K562 (cell line): ENCODE measurements around the gene MCAT. TPM values are rescaled to one million over a fixed set of nuclear protein-coding genes. Genes with fewer than 3 reads are reported as not detected.

Experiments
- ATAC-seq: fragments of 200-7000 bp; cut with Tn5 transposase; 3 replicates; pipeline ENCODE4 v1.9.1; 2020; ENCODE audit warnings: moderate library complexity
- BruUV-seq: library from RNA; stranded (reverse); fragments of 400-500 nt; replicated peaks from 2 replicates; lab custom pipeline; 2021; lab: Mats Ljungman, UMichigan
- CTCF ChIA-PET: fragments of 300-600 bp; formaldehyde crosslinking; extraction: SDS; loops from one replicate; lab custom pipeline; 2021; ENCODE audit warnings: low intra/inter-chr PET ratio; lab: Yijun Ruan, JAX
- POLR2A ChIA-PET: fragments of 300-600, 350-650 bp; sonication (Branson Sonifier 250); formaldehyde crosslinking; extraction: SDS; loops from one replicate; lab custom pipeline; 2021; ENCODE audit warnings: antibody characterized with exemption, inconsistent platforms; lab: Yijun Ruan, JAX
- DNase-seq, 4 experiments: peaks; one replicate each; pipeline versions ENCODE4 v3.0.0 to v3.0.0-alpha.2; 2011 to 2018; ENCODE audit warnings: low spot score in 3 of 4, mixed read lengths in 3 of 4; ENCODE audit errors: extremely low read depth in 1 of 4
- FAIRE-seq: peaks from 2 replicates; lab custom pipeline; 2011; peaks lifted over from hg19 to GRCh38; lab: Jason Lieb, UNC
- H2AFZ ChIP-seq: 2 replicates; pipeline ENCODE4 v1.6.0; 2011; ENCODE audit warnings: low read depth, low read length, control low read depth, inconsistent platforms
- H3K27ac ChIP-seq: fragments of 200-600 bp; 3 replicates; pipeline ENCODE4 v1.8.0; 2011; ENCODE audit warnings: low read depth, mild to moderate bottlenecking, control low read depth, inconsistent platforms, low read length, moderate library complexity, mixed read lengths; ENCODE audit errors: extremely low read depth
- H3K27me3 ChIP-seq, 2 experiments: fragments of 300-600 bp in 1 of 2; 2 replicates in 1 of 2; 3 replicates in 1 of 2; pipeline versions ENCODE4 v1.6.0 to v1.8.0; 2011; ENCODE audit warnings: inconsistent platforms in 2 of 2, low read length in 2 of 2, mild to moderate bottlenecking in 1 of 2, mixed read lengths in 1 of 2, moderate library complexity in 1 of 2; ENCODE audit not compliant: control insufficient read depth in 2 of 2, insufficient read depth in 2 of 2
- H3K36me3 ChIP-seq: fragments of 300-600 bp; 3 replicates; pipeline ENCODE4 v1.8.0; 2011; ENCODE audit warnings: mild to moderate bottlenecking, low read length, inconsistent platforms; ENCODE audit not compliant: control insufficient read depth, insufficient read depth
- H3K4me1 ChIP-seq, 2 experiments: fragments of 200-600 bp in 1 of 2; replicated peaks in 1 of 2; 2 replicates in 1 of 2; 3 replicates in 1 of 2; pipeline versions ENCODE4 v1.5.1 to v1.8.0; 2011; ENCODE audit warnings: inconsistent platforms in 2 of 2, low read length in 2 of 2, mild to moderate bottlenecking in 1 of 2, mixed read lengths in 1 of 2, moderate library complexity in 1 of 2; ENCODE audit not compliant: control insufficient read depth in 2 of 2, insufficient read depth in 2 of 2
- H3K4me2 ChIP-seq: 2 replicates; pipeline ENCODE4 v1.6.1; 2011; ENCODE audit warnings: low read length, control low read depth, inconsistent platforms, mixed read lengths; ENCODE audit not compliant: insufficient read depth
- H3K4me3 ChIP-seq: fragments of 200-600 bp; sonication (generic), shearing (Covaris generic); 2 replicates; pipeline ENCODE4 v1.5.1; 2016; ENCODE audit warnings: control low read depth, inconsistent platforms
- H3K79me2 ChIP-seq: fragments of 200-600 bp; 3 replicates; pipeline ENCODE4 v1.8.0; 2011; ENCODE audit warnings: low read length, inconsistent platforms; ENCODE audit not compliant: control insufficient read depth, insufficient read depth
- H3K9ac ChIP-seq, 2 experiments: 2 replicates each; pipeline versions ENCODE4 v1.6.0 to v1.6.1; 2011; ENCODE audit warnings: low read depth in 2 of 2, low read length in 2 of 2, control low read depth in 1 of 2, inconsistent platforms in 1 of 2, mild to moderate bottlenecking in 1 of 2, mixed read lengths in 1 of 2; ENCODE audit not compliant: insufficient read depth in 1 of 2
- H3K9me1 ChIP-seq: one replicate; pipeline ENCODE4 v1.6.0; 2011; ENCODE audit warnings: inconsistent platforms, mild to moderate bottlenecking, low read length, moderate library complexity; ENCODE audit not compliant: control insufficient read depth, insufficient read depth
- H3K9me3 ChIP-seq: replicated peaks from 2 replicates; pipeline ENCODE4 v1.5.1; 2011; ENCODE audit warnings: low read depth, low read length, inconsistent platforms; ENCODE audit not compliant: control insufficient read depth, insufficient read depth
- H4K20me1 ChIP-seq: replicated peaks from 2 replicates; pipeline ENCODE4 v1.6.1; 2011; ENCODE audit warnings: low read length, inconsistent platforms, mixed read lengths; ENCODE audit not compliant: control insufficient read depth, insufficient read depth
- C11orf30 ChIP-seq: fragments of 450-650 bp; IDR thresholded peaks from 2 replicates; pipeline ENCODE4 v1.6.1; 2016; ENCODE audit warnings: low read depth, mild to moderate bottlenecking
- CBX2 ChIP-seq: fragments of 200-600 bp; sonication (generic); IDR thresholded peaks from one replicate; pipeline ENCODE4 v1.6.1; 2012; ENCODE audit warnings: mild to moderate bottlenecking, low read length, inconsistent platforms; ENCODE audit not compliant: insufficient read depth, poor library complexity, severe bottlenecking
- CHD4 ChIP-seq: fragments of 200-600 bp; sonication (generic); IDR thresholded peaks from 3 replicates; pipeline ENCODE4 v1.6.1; 2012; ENCODE audit warnings: low read depth, mild to moderate bottlenecking, mixed read lengths, low read length, inconsistent platforms; ENCODE audit not compliant: insufficient read depth, insufficient replicate concordance, poor library complexity, severe bottlenecking
- ESRRB ChIP-seq: fragments of 250-450 bp; sonication (Bioruptor Pico); IDR thresholded peaks from 2 replicates; pipeline ENCODE4 v1.5.0; 2020; ENCODE audit warnings: mild to moderate bottlenecking, moderate library complexity, borderline replicate concordance
- EWSR1 ChIP-seq: fragments of 450-650 bp; IDR thresholded peaks from 2 replicates; pipeline ENCODE4 v1.6.1; 2018; ENCODE audit warnings: borderline replicate concordance, mild to moderate bottlenecking, low read depth, moderate library complexity; ENCODE audit not compliant: partially characterized antibody
- EZH2 ChIP-seq: IDR thresholded peaks from 2 replicates; pipeline ENCODE4 v1.6.1; 2012; ENCODE audit warnings: low read depth, mild to moderate bottlenecking, inconsistent platforms, low read length, borderline replicate concordance
- KHSRP ChIP-seq: fragments of 450-650 bp; IDR thresholded peaks from 2 replicates; pipeline ENCODE4 v1.6.1; 2017
- KLF13 ChIP-seq: fragments of 450-650 bp; IDR thresholded peaks from 2 replicates; pipeline ENCODE4 v1.6.1; 2016; ENCODE audit warnings: missing genetic modification characterization, low read depth, mild to moderate bottlenecking, missing compliant biosample characterization, moderate library complexity, borderline replicate concordance
- NFRKB ChIP-seq: fragments of 450-650 bp; IDR thresholded peaks from 2 replicates; pipeline ENCODE4 v1.6.1; 2016; ENCODE audit warnings: low read depth
- PHB2 ChIP-seq: fragments of 450-650 bp; IDR thresholded peaks from 2 replicates; pipeline ENCODE4 v1.6.1; 2017; ENCODE audit warnings: low read depth
- RAD21 ChIP-seq, 2 experiments: fragments of 250-450 bp in 1 of 2; fragments of 450-650 bp in 1 of 2; sonication (Bioruptor Pico) in 1 of 2; formaldehyde crosslinking in 1 of 2; IDR thresholded peaks in 1 of 2; conservative IDR thresholded peaks in 1 of 2; 2 replicates each; pipeline versions ENCODE4 v1.4.0 to v1.8.0; 2020 to 2022; ENCODE audit warnings: mild to moderate bottlenecking in 2 of 2, moderate library complexity in 1 of 2
- RUNX1 ChIP-seq: sonication (generic); IDR thresholded peaks from 2 replicates; pipeline ENCODE4 v1.6.1; 2016; ENCODE audit warnings: antibody characterized with exemption, low read depth
- TRIM28 ChIP-seq: fragments of 450-650 bp; IDR thresholded peaks from 2 replicates; pipeline ENCODE4 v1.6.1; 2017
- ZNF133 ChIP-seq: fragments of 250-450 bp; sonication (Bioruptor Pico); IDR thresholded peaks from 2 replicates; pipeline ENCODE4 v1.4.0; 2020; ENCODE audit warnings: mild to moderate bottlenecking
- WGBS: fragments of 100-300 bp; shearing (Covaris generic); methylation state at CpG from one replicate; pipeline ENCODE4 v1.1.6; 2016; ENCODE audit warnings: low coverage, mixed read lengths; ENCODE audit not compliant: insufficient coverage; ENCODE audit errors: missing lambda C conversion rate; 5-methylcytosine and 5-hydroxymethylcytosine counted together
- in situ Hi-C: fragments of 300-500 bp; cut with MboI; formaldehyde crosslinking; loops from 4 replicates; pipeline ENCODE4 v1.15.0; 2018; ENCODE audit warnings: inconsistent platforms, mixed read lengths
- intact Hi-C: fragments of 100-400 bp; cut with micrococcal nuclease; formaldehyde crosslinking; loops from 2 replicates; pipeline ENCODE4 v1.14.2; 2022
- polyA plus RNA-seq, 8 experiments: library from polyadenylated mRNA; depleted of rRNA in 4 of 8; stranded (reverse) in 5 of 8; unstranded in 3 of 8; fragments of >200 nt; fragmentation: Nextera tagmentation in 2 of 8; fragmentation: Illumina TruSeq in 1 of 8; extraction: Ambion mirVana in 2 of 8; extraction: Trizol in 1 of 8; gene quantifications; 2 replicates each; pipeline versions ENCODE4 v1.2.1 to v1.2.3, GENCODE V29; 2011 to 2014; ENCODE audit warnings: inconsistent platforms in 1 of 8, missing spikeins in 1 of 8
- total RNA-seq, 7 experiments: library from RNA; depleted of rRNA in 6 of 7; stranded (reverse); fragments of >200 nt in 6 of 7; fragmentation: Illumina TruSeq in 2 of 7; extraction: Trizol in 2 of 7; gene quantifications; 2 replicates each; pipeline versions ENCODE4 v1.2.1 to v1.2.3, GENCODE V29; 2011 to 2021; ENCODE audit warnings: low replicate concordance in 1 of 7
- TF ChIP-seq, protein P1 (sequence below): sonication (generic); formaldehyde crosslinking; IDR thresholded peaks from 2 replicates; pipeline ENCODE4 v1.9.0; 2022; ENCODE audit warnings: mild to moderate bottlenecking, missing genetic modification reagents
- TF ChIP-seq, protein P2 (sequence below): fragments of 250-450 bp; sonication (Bioruptor Pico); IDR thresholded peaks from 2 replicates; pipeline ENCODE4 v1.8.0; 2021; ENCODE audit warnings: moderate library complexity, mild to moderate bottlenecking, inconsistent platforms
- TF ChIP-seq, protein P3 (sequence below): fragments of 450-650 bp; IDR thresholded peaks from 2 replicates; pipeline ENCODE4 v1.6.1; 2016; ENCODE audit warnings: antibody characterized with exemption

Gene MCAT
- total and polyA plus RNA-seq, 9 of the 15 experiments (the other 6 are each of a cell fraction or from before 2014, with no cell fraction given), result 3.3 to 27.8 (median 13.9) TPM

DNA sequence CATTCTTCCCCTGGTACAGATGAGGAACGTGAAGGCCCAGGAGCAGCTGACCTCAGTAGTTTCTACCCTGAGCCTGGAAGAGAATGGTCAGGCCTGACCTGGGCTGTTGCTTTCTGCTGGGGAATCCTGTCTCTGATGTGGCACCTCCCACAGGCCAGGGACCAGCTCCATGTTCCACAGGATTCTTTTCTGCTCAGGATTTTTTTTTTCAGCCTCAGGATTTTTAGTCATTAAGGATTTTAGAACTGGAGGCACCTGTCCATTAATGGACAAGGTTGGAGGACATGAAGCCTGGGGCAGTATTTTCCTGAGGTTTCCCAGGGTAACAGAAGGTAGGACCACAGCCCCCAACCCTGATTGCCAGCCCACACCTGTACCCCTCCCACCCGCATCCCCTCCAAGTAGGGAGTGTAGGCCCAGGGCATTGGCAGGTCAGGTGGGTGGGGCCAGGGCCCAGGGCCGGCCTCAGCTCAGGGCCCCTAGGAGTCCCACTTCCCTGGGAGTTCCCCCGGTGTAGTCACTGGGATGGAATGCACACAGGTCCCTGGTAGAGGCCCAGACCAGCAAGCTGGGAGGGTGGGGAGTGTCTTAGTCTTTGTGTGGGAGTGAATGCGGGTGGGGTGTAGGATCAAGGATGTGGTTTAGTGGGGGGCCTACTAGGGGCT, 16.6 kb downstream of the MCAT start:
- in situ Hi-C loops (no loop called here), intact Hi-C loops (no loop called here)
- Histone ChIP-seq H3K9ac (0 out of 4 replicates have a peak overlapping the region, but pooled peaks of 1 of the 2 experiments have one; percentile 40), H2AFZ (no peak overlapping the region), H4K20me1 (no peaks in the 10 kb centered on the region), H3K27me3 (no peaks in the 10 kb centered on the region), H3K4me2 (no peak overlapping the region), H3K9me1 (no peaks in the 10 kb centered on the region), H3K27ac (no peak overlapping the region), H3K4me3 (no peak overlapping the region), H3K79me2 (no peaks in the 10 kb centered on the region), H3K9me3 (no peaks in the 10 kb centered on the region), H3K36me3 (no peaks in the 10 kb centered on the region; the same call in 2 of the 3 replicates), H3K4me1 (peaks cover 8 to 41% of the 10 kb centered on the region in 2 experiments; a peak in 4 of 5 replicates)
- 50% methylated on average over 2 of the region's 5 CpGs for WGBS
- ChIA-PET POLR2A (interaction anchor here (1.1 kb wide), 1 partner anchor 11 kb away, joined by 3 read pairs; no protein-coding TSS in a partner anchor), CTCF (no interaction called here)
- DNase-seq (peak; percentile 21 to 64 (median 46)), FAIRE-seq (no peak), ATAC-seq (peak; percentile 45; the same call in 2 of the 3 replicates)
- TF ChIP-seq EWSR1, result no peak
- TF ChIP-seq, protein P1, sequence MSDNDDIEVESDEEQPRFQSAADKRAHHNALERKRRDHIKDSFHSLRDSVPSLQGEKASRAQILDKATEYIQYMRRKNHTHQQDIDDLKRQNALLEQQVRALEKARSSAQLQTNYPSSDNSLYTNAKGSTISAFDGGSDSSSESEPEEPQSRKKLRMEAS (CRISPR knock-in tag), result no peak
- no peak for TF ChIP-seq KHSRP
- TF ChIP-seq RUNX1, result no peak
- no peak for TF ChIP-seq ESRRB (CRISPR knock-in tag)
- TF ChIP-seq C11orf30, result no peak
- TF ChIP-seq TRIM28, result no peak
- no peak for TF ChIP-seq CBX2
- no peak for TF ChIP-seq CHD4
- no peak for TF ChIP-seq EZH2
- TF ChIP-seq RAD21 (CRISPR knock-in tag; conservative IDR thresholded peaks at IDR 0.05 in 1 of 2, IDR thresholded peaks at IDR 0.05 in 1 of 2), result no peak
- TF ChIP-seq NFRKB, result no peak
- TF ChIP-seq PHB2, result no peak
- TF ChIP-seq ZNF133 (CRISPR knock-in tag), result no peak
- TF ChIP-seq KLF13 (tag), result no peak
- TF ChIP-seq, protein P2, sequence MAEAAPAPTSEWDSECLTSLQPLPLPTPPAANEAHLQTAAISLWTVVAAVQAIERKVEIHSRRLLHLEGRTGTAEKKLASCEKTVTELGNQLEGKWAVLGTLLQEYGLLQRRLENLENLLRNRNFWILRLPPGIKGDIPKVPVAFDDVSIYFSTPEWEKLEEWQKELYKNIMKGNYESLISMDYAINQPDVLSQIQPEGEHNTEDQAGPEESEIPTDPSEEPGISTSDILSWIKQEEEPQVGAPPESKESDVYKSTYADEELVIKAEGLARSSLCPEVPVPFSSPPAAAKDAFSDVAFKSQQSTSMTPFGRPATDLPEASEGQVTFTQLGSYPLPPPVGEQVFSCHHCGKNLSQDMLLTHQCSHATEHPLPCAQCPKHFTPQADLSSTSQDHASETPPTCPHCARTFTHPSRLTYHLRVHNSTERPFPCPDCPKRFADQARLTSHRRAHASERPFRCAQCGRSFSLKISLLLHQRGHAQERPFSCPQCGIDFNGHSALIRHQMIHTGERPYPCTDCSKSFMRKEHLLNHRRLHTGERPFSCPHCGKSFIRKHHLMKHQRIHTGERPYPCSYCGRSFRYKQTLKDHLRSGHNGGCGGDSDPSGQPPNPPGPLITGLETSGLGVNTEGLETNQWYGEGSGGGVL (CRISPR knock-in tag), result no peak
- TF ChIP-seq, protein P3, sequence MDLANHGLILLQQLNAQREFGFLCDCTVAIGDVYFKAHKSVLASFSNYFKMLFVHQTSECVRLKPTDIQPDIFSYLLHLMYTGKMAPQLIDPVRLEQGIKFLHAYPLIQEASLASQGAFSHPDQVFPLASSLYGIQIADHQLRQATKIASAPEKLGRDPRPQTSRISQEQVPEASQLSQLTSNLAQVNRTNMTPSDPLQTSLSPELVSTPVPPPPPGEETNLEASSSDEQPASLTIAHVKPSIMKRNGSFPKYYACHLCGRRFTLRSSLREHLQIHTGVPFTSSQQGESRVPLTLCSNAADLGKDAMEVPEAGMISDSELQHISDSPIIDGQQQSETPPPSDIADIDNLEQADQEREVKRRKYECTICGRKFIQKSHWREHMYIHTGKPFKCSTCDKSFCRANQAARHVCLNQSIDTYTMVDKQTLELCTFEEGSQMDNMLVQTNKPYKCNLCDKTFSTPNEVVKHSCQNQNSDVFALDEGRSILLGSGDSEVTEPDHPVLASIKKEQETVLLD, result no peak
- BruUV-seq, result no TSS peak
